VCaP (cell line): ENCODE measurements around the gene DRICH1.
"Not testable (repeated sequence)": the region's sequence is repeated elsewhere in the genome, so short reads cannot be mapped to it uniquely, and the experiment has no call there.

ENCODE experiments used
- H3K27ac ChIP-seq: fragments of 450-650 bp; 2 replicates; pipeline ENCODE4 v1.5.1; 2017
- CTCF ChIP-seq: fragments of 450-650 bp; conservative IDR thresholded peaks from 2 replicates; pipeline ENCODE4 v1.5.1; 2017; ENCODE audit warnings: mild to moderate bottlenecking, moderate library complexity

DRICH1 gene

GRCh38 chr22:23578306-23578705 lies 53.8 kb downstream of the DRICH1 start:
- no peak for TF ChIP-seq CTCF
- H3K27ac ChIP-seq: no peak overlapping the region

GRCh38 chr22:23576681-23577080 lies 55.4 kb downstream of the DRICH1 start:
- H3K27ac ChIP-seq: no peak overlapping the region
- no peak for TF ChIP-seq CTCF

GRCh38 chr22:23575601-23576000 lies 56.5 kb downstream of the DRICH1 start:
- H3K27ac ChIP-seq: no peak overlapping the region
- TF ChIP-seq CTCF: no peak

- H3K27ac ChIP-seq: no peak overlapping the region
- TF ChIP-seq CTCF: no peak
These were observed 57.2 kb downstream of the DRICH1 start for GRCh38 chr22:23574877-23575276.

GRCh38 chr22:23574371-23574811 lies 57.7 kb downstream of the DRICH1 start:
- H3K27ac ChIP-seq: no peak overlapping the region

GRCh38 chr22:23573701-23574235 lies 58.4 kb downstream of the DRICH1 start:
- H3K27ac ChIP-seq: not testable (repeated sequence)

More at GRCh38 chr22:23574371-23574811, 57.7 kb downstream of the DRICH1 start:
- TF ChIP-seq CTCF: no peak

- H3K27ac ChIP-seq: not testable (repeated sequence)
These were observed 59.0 kb downstream of the DRICH1 start for GRCh38 chr22:23573106-23573505.

- H3K27ac ChIP-seq: no peak overlapping the region
- TF ChIP-seq CTCF: no peak
These were observed 60.6 kb downstream of the DRICH1 start for GRCh38 chr22:23571486-23571885.

GRCh38 chr22:23570681-23571080 lies 61.4 kb downstream of the DRICH1 start:
- H3K27ac ChIP-seq: no peak overlapping the region
- TF ChIP-seq CTCF: no peak
